ENCODE results near the gene PCYOX1L.

DNA sequence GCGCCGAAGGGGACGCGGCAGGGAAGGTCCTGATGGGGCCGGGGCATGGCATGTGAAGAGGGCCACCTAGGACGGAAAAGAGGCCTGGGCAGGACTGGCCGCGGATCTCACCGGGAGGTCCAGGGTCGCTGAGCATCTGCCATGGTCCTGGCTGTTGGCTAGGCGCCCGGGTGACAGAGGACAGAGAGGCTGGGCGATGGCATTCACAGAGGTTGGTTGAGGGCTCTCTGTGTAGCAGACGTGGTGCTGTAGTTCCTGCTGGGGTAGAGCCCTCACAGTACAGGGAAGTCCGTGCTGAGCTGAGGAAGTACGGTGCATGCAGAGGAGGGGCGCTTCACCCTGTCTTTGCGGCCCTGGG lies 427 bp downstream of the PCYOX1L start:
- TF ChIP-seq, protein P1, sequence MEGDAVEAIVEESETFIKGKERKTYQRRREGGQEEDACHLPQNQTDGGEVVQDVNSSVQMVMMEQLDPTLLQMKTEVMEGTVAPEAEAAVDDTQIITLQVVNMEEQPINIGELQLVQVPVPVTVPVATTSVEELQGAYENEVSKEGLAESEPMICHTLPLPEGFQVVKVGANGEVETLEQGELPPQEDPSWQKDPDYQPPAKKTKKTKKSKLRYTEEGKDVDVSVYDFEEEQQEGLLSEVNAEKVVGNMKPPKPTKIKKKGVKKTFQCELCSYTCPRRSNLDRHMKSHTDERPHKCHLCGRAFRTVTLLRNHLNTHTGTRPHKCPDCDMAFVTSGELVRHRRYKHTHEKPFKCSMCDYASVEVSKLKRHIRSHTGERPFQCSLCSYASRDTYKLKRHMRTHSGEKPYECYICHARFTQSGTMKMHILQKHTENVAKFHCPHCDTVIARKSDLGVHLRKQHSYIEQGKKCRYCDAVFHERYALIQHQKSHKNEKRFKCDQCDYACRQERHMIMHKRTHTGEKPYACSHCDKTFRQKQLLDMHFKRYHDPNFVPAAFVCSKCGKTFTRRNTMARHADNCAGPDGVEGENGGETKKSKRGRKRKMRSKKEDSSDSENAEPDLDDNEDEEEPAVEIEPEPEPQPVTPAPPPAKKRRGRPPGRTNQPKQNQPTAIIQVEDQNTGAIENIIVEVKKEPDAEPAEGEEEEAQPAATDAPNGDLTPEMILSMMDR (IDR thresholded peaks at IDR 0.05; ENCODE audit: low read depth, low read length), result no peak
- TF ChIP-seq POLR2A (IDR thresholded peaks at IDR 0.05; ENCODE audit: extremely low read depth, insufficient read length) (no peak), MYC (IDR thresholded peaks at IDR 0.05; ENCODE audit: low read depth, low read length) (no peak)
- TF ChIP-seq, protein P2, sequence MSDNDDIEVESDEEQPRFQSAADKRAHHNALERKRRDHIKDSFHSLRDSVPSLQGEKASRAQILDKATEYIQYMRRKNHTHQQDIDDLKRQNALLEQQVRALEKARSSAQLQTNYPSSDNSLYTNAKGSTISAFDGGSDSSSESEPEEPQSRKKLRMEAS (IDR thresholded peaks at IDR 0.05; ENCODE audit: low read depth, low read length), result no peak
